ENCODE data around the gene ULK2.

The ULK2 gene

DNA sequence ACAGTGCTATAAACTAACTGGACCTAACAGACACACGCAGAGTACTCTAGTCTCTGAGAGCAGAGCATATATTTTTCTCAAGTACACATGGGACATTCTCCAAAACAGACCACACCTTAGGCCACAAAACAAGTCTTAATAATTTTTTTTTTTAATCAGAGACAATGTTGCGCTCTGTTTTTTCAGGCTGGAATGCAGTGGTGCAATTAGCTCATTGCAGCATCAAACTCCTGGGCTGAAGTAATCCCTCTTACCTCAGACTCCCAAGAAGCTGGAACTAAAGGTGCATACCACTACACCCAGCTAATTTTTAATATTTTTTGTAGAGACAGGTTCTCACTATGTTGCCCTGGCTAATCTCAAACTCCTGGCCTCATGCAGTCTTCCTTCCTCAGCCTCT lies 37.7 kb downstream of the ULK2 start:
- TF ChIP-seq SIN3A (IDR thresholded peaks at IDR 0.05; ENCODE audit: borderline replicate concordance, insufficient read depth, low read length) (no peak), FOXP2 (optimal IDR thresholded peaks at IDR 0.05; ENCODE audit: borderline replicate concordance, extremely low read depth, extremely low read length, insufficient read depth) (no peak), POLR2AphosphoS5 (IDR thresholded peaks at IDR 0.05; ENCODE audit: low read depth, low read length) (no peak), REST (IDR thresholded peaks at IDR 0.05; ENCODE audit: insufficient read depth in 1 of 2, low read depth in 2 of 2, low read length in 2 of 2) (no peak), TAF1 (IDR thresholded peaks at IDR 0.05; ENCODE audit: borderline replicate concordance, insufficient read depth, low read length) (no peak)

DNA sequence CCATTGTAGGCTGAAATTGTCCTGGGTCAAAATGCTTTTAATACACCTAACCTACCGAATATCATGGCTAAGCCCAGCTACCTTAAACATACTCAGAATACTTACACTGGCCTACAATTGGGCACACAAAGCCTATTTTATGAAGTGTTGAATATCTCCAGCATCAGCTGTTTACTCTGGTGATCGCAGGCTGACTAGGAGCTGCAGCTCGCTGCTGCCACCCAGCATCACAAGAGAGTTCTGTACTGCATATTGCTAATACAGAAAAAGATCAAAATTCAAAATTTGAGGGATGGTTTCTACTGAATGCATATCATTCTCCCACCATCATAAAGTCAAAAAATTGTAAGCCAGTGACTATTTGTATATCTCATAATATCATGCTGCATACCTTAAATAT lies 55.3 kb downstream of the ULK2 start:
- TF ChIP-seq POLR2AphosphoS5 (IDR thresholded peaks at IDR 0.05; ENCODE audit: low read depth, low read length) = no peak
- no peak for TF ChIP-seq FOXP2 (optimal IDR thresholded peaks at IDR 0.05; ENCODE audit: borderline replicate concordance, extremely low read depth, extremely low read length, insufficient read depth)
- no peak for TF ChIP-seq REST (IDR thresholded peaks at IDR 0.05; ENCODE audit: insufficient read depth in 1 of 2, low read depth in 2 of 2, low read length in 2 of 2)
- no peak for TF ChIP-seq SIN3A (IDR thresholded peaks at IDR 0.05; ENCODE audit: borderline replicate concordance, insufficient read depth, low read length)
- TF ChIP-seq TAF1 (IDR thresholded peaks at IDR 0.05; ENCODE audit: borderline replicate concordance, insufficient read depth, low read length) = no peak

- TF ChIP-seq REST (IDR thresholded peaks at IDR 0.05; ENCODE audit: insufficient read depth in 1 of 2, low read depth in 2 of 2, low read length in 2 of 2) = no peak
- no peak for TF ChIP-seq SIN3A (IDR thresholded peaks at IDR 0.05; ENCODE audit: borderline replicate concordance, insufficient read depth, low read length)
- no peak for TF ChIP-seq TAF1 (IDR thresholded peaks at IDR 0.05; ENCODE audit: borderline replicate concordance, insufficient read depth, low read length)
- TF ChIP-seq FOXP2 (optimal IDR thresholded peaks at IDR 0.05; ENCODE audit: borderline replicate concordance, extremely low read depth, extremely low read length, insufficient read depth) = no peak
- TF ChIP-seq POLR2AphosphoS5 (IDR thresholded peaks at IDR 0.05; ENCODE audit: low read depth, low read length) = no peak
These were observed 62.7 kb downstream of the ULK2 start for GRCh38 chr17:19805006-19805405.

DNA sequence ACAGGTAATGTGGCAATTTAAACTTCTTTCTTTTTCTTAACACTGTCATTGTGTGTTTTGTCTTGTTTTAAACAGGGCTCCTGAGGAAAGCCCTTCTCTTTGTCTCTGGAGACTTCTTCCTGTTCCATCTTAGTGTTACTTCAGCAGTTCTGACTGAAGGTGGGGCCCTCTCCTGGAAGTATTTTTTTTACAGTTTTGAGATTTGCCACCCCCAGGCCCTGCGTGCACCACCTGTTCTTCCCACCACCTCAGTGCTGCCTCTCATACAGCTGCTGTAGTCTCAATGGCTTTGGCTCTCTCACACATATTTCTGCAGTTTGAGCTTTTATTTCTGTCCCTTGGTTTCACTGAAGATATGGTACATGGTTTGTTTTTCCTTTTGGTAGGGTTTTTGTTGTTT lies 67.2 kb downstream of the ULK2 start:
- TF ChIP-seq REST (IDR thresholded peaks at IDR 0.05; ENCODE audit: insufficient read depth in 1 of 2, low read depth in 2 of 2, low read length in 2 of 2) (no peak), FOXP2 (optimal IDR thresholded peaks at IDR 0.05; ENCODE audit: borderline replicate concordance, extremely low read depth, extremely low read length, insufficient read depth) (no peak), TAF1 (IDR thresholded peaks at IDR 0.05; ENCODE audit: borderline replicate concordance, insufficient read depth, low read length) (no peak), SIN3A (IDR thresholded peaks at IDR 0.05; ENCODE audit: borderline replicate concordance, insufficient read depth, low read length) (no peak), POLR2AphosphoS5 (IDR thresholded peaks at IDR 0.05; ENCODE audit: low read depth, low read length) (no peak)

GRCh38 chr17:19799796-19800195 lies 67.9 kb downstream of the ULK2 start:
- no peak for TF ChIP-seq SIN3A (IDR thresholded peaks at IDR 0.05; ENCODE audit: borderline replicate concordance, insufficient read depth, low read length)
- no peak for TF ChIP-seq FOXP2 (optimal IDR thresholded peaks at IDR 0.05; ENCODE audit: borderline replicate concordance, extremely low read depth, extremely low read length, insufficient read depth)
- no peak for TF ChIP-seq TAF1 (IDR thresholded peaks at IDR 0.05; ENCODE audit: borderline replicate concordance, insufficient read depth, low read length)
- TF ChIP-seq POLR2AphosphoS5 (IDR thresholded peaks at IDR 0.05; ENCODE audit: low read depth, low read length) = no peak
- no peak for TF ChIP-seq REST (IDR thresholded peaks at IDR 0.05; ENCODE audit: insufficient read depth in 1 of 2, low read depth in 2 of 2, low read length in 2 of 2)

Data from PFSK-1 (cell line).